GM21360 (cell line): ENCODE results near the gene ZNRF4.
"Not testable (repeated sequence)": the region's sequence is repeated elsewhere in the genome, so short reads cannot be mapped to it uniquely, and the experiment has no call there.

ENCODE experiments used
- ATAC-seq: cut with Tn5 transposase; IDR thresholded peaks from one replicate; pipeline ENCODE4 v1.9.1; 2021; ENCODE audit warnings: mild to moderate bottlenecking, moderate library complexity; ENCODE audit not compliant: unreplicated experiment

Gene ZNRF4

GRCh38 chr19:5455367-5456129, at the start of gene ZNRF4:
Gene ZNRF4, plus strand, starts transcription at chr19:5455417. Its CDS starts 75 bp downstream, at chr19:5455492.
- ATAC-seq, result no peak

GRCh38 chr19:5406198-5406597, 49.0 kb upstream of the ZNRF4 start:
- ATAC-seq, result not testable (repeated sequence)

- no peak for ATAC-seq
Observed at GRCh38 chr19:5406816-5407215, 48.4 kb upstream of the ZNRF4 start.

- no peak for ATAC-seq
Observed at GRCh38 chr19:5407356-5407755, 47.9 kb upstream of the ZNRF4 start.

GRCh38 chr19:5417495-5418436, 37.5 kb upstream of the ZNRF4 start:
- ATAC-seq, result no peak

- no peak for ATAC-seq
Observed at GRCh38 chr19:5418677-5419076, 36.5 kb upstream of the ZNRF4 start.

GRCh38 chr19:5420953-5421352, 34.3 kb upstream of the ZNRF4 start:
- ATAC-seq, result no peak

GRCh38 chr19:5423567-5424125, 31.6 kb upstream of the ZNRF4 start:
- no peak for ATAC-seq

- no peak for ATAC-seq
Observed at GRCh38 chr19:5424192-5424973, 30.8 kb upstream of the ZNRF4 start.

GRCh38 chr19:5425260-5425659, 30.0 kb upstream of the ZNRF4 start:
- no peak for ATAC-seq

GRCh38 chr19:5430237-5430636, 25.0 kb upstream of the ZNRF4 start:
- ATAC-seq, result no peak

- ATAC-seq, result no peak
Observed at GRCh38 chr19:5432687-5433086, 22.5 kb upstream of the ZNRF4 start.

GRCh38 chr19:5434351-5434917, 20.8 kb upstream of the ZNRF4 start:
- ATAC-seq, result no peak

- ATAC-seq, result no peak
Observed at GRCh38 chr19:5434970-5435641, 20.1 kb upstream of the ZNRF4 start.

GRCh38 chr19:5435642-5436017, 19.6 kb upstream of the ZNRF4 start:
- ATAC-seq, result no peak

- no peak for ATAC-seq
Observed at GRCh38 chr19:5436106-5436947, 18.9 kb upstream of the ZNRF4 start.

GRCh38 chr19:5436948-5437306, 18.3 kb upstream of the ZNRF4 start:
- ATAC-seq, result no peak

- ATAC-seq, result not testable (repeated sequence)
Observed at GRCh38 chr19:5438756-5439155, 16.5 kb upstream of the ZNRF4 start.

- ATAC-seq, result no peak
Observed at GRCh38 chr19:5439452-5439851, 15.8 kb upstream of the ZNRF4 start.
